Measurements from ENCODE around the gene SCP2D1.

DNA sequence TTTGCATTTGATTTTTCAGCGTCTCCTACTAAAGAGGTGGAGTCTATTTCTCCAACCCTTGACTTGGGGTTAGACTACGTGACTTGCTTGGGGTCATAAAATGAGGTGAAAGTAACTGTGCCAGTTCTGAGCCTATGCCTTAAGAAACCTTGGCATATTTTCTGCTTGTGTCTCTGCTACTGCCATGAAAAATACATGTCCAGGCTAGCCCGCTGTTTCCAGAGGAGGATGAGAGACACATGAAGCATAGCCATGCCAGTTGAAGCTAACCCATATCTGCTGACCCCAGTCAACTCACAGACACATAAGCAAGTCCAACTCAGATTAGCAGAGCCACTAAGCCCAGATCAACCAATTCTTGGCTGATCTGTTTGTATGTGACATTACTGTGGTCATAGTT lies 38.7 kb downstream of the SCP2D1 start:
- TF ChIP-seq, protein P1, sequence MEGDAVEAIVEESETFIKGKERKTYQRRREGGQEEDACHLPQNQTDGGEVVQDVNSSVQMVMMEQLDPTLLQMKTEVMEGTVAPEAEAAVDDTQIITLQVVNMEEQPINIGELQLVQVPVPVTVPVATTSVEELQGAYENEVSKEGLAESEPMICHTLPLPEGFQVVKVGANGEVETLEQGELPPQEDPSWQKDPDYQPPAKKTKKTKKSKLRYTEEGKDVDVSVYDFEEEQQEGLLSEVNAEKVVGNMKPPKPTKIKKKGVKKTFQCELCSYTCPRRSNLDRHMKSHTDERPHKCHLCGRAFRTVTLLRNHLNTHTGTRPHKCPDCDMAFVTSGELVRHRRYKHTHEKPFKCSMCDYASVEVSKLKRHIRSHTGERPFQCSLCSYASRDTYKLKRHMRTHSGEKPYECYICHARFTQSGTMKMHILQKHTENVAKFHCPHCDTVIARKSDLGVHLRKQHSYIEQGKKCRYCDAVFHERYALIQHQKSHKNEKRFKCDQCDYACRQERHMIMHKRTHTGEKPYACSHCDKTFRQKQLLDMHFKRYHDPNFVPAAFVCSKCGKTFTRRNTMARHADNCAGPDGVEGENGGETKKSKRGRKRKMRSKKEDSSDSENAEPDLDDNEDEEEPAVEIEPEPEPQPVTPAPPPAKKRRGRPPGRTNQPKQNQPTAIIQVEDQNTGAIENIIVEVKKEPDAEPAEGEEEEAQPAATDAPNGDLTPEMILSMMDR (conservative IDR thresholded peaks at IDR 0.05; ENCODE audit: low read depth, low read length) = no peak
- no peak for TF ChIP-seq EZH2 (IDR thresholded peaks at IDR 0.05; ENCODE audit: low read length, unreplicated experiment)

Data from PC-3 (cell line).